Stimulated activated CD8-positive, alpha-beta memory T cell treated with anti-CD3 and anti-CD28 coated beads, Interleukin-12 subunit alpha, Interleukin-12 subunit beta, amount 100 ng/mL, for 24 hours (primary cell): ENCODE measurements around the gene NSUN3.
"Not testable (repeated sequence)": the region's sequence is repeated elsewhere in the genome, so short reads cannot be mapped to it uniquely, and the experiment has no call there.

Experiments
- DNase-seq: peaks from one replicate; pipeline ENCODE4 v3.0.0-alpha.2; 2020; ENCODE audit errors: extremely low read depth

Gene NSUN3

GRCh38 chr3:94062513-94063404 is at the start of gene NSUN3, which contains the start of gene DHFR2:
TSS of gene NSUN3 (plus strand) at chr3:94063061. CDS start at chr3:94063127, 66 bp downstream.
TSS of gene DHFR2 (minus strand) at chr3:94062916. CDS start at chr3:94061511, 1,405 bp downstream.
- DNase-seq: peak; percentile 45

GRCh38 chr3:94015025-94015424 is 47.8 kb upstream of the NSUN3 start:
- no peak for DNase-seq

GRCh38 chr3:94019659-94020058 is 43.2 kb upstream of the NSUN3 start:
- DNase-seq: no peak

- DNase-seq: no peak
These were observed 42.6 kb upstream of the NSUN3 start for GRCh38 chr3:94020293-94020692.

GRCh38 chr3:94024385-94024784 is 38.5 kb upstream of the NSUN3 start:
- DNase-seq: no peak

- DNase-seq: no peak
These were observed 36.2 kb upstream of the NSUN3 start for GRCh38 chr3:94026623-94027022.

- no peak for DNase-seq
These were observed 34.6 kb upstream of the NSUN3 start, which contains the start of gene STX19 for GRCh38 chr3:94028093-94028837. TSS of gene STX19 (minus strand) at chr3:94028597. CDS start at chr3:94015269, 13,328 bp downstream.

- DNase-seq: no peak
These were observed 25.9 kb upstream of the NSUN3 start for GRCh38 chr3:94036909-94037507.

GRCh38 chr3:94043285-94043684 is 19.6 kb upstream of the NSUN3 start:
- DNase-seq: no peak

GRCh38 chr3:94044100-94044936 is 18.5 kb upstream of the NSUN3 start:
- DNase-seq: not testable (repeated sequence)

- DNase-seq: no peak
These were observed 16.3 kb upstream of the NSUN3 start for GRCh38 chr3:94046533-94046932.

- DNase-seq: no peak
These were observed 13.6 kb upstream of the NSUN3 start for GRCh38 chr3:94049267-94049666.

GRCh38 chr3:94050546-94050945 is 12.3 kb upstream of the NSUN3 start:
- no peak for DNase-seq

GRCh38 chr3:94061297-94061696 is 1.6 kb upstream of the NSUN3 start:
- DNase-seq: no peak

GRCh38 chr3:94063496-94064119 is 747 bp downstream of the NSUN3 start:
- no peak for DNase-seq

GRCh38 chr3:94064243-94064860 is 1.5 kb downstream of the NSUN3 start:
- no peak for DNase-seq

GRCh38 chr3:94065122-94065521 is 2.3 kb downstream of the NSUN3 start:
- no peak for DNase-seq

- no peak for DNase-seq
These were observed 3.1 kb downstream of the NSUN3 start for GRCh38 chr3:94065819-94066480.

- DNase-seq: no peak
These were observed 3.9 kb downstream of the NSUN3 start for GRCh38 chr3:94066506-94067500.
